Measurements from ENCODE around the gene PDCD5.

DNA sequence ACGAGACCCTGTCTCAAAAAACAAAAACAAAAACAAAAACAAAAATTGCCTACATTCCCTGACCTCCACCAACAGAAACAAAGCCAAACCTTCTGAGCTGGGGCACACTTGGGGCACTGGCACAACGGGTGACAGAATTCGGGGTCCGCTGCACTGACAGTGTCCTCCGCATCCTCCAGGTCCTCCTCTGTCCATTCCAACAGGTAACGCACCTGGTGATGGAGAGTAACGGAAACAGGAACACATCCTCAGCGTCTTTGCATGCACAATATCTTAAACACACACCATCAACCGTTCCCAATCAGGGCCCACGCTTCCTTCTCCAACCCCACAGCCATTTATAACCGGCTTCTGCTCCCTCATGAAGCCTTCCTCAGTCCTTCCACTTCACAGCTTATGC is 34.6 kb downstream of the PDCD5 start:
- no peak for TF ChIP-seq POLR2A (IDR thresholded peaks at IDR 0.05)
- TF ChIP-seq POLR2AphosphoS5 (IDR thresholded peaks at IDR 0.05), result no peak
- TF ChIP-seq, protein P1, sequence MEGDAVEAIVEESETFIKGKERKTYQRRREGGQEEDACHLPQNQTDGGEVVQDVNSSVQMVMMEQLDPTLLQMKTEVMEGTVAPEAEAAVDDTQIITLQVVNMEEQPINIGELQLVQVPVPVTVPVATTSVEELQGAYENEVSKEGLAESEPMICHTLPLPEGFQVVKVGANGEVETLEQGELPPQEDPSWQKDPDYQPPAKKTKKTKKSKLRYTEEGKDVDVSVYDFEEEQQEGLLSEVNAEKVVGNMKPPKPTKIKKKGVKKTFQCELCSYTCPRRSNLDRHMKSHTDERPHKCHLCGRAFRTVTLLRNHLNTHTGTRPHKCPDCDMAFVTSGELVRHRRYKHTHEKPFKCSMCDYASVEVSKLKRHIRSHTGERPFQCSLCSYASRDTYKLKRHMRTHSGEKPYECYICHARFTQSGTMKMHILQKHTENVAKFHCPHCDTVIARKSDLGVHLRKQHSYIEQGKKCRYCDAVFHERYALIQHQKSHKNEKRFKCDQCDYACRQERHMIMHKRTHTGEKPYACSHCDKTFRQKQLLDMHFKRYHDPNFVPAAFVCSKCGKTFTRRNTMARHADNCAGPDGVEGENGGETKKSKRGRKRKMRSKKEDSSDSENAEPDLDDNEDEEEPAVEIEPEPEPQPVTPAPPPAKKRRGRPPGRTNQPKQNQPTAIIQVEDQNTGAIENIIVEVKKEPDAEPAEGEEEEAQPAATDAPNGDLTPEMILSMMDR (IDR thresholded peaks at IDR 0.05), result no peak
